Urothelium cell line (cell line): ENCODE results near the gene LGALS3.
A peak's percentile ranks its signal among the peaks of the same experiment; 100 is the strongest.

Experiments
- DNase-seq: peaks from one replicate; pipeline ENCODE4 v3.0.0; 2011; ENCODE audit warnings: low spot score, mixed read lengths
- FAIRE-seq: peaks from 2 replicates; lab custom pipeline; 2011; peaks lifted over from hg19 to GRCh38; lab: Jason Lieb, UNC

LGALS3 gene

DNA sequence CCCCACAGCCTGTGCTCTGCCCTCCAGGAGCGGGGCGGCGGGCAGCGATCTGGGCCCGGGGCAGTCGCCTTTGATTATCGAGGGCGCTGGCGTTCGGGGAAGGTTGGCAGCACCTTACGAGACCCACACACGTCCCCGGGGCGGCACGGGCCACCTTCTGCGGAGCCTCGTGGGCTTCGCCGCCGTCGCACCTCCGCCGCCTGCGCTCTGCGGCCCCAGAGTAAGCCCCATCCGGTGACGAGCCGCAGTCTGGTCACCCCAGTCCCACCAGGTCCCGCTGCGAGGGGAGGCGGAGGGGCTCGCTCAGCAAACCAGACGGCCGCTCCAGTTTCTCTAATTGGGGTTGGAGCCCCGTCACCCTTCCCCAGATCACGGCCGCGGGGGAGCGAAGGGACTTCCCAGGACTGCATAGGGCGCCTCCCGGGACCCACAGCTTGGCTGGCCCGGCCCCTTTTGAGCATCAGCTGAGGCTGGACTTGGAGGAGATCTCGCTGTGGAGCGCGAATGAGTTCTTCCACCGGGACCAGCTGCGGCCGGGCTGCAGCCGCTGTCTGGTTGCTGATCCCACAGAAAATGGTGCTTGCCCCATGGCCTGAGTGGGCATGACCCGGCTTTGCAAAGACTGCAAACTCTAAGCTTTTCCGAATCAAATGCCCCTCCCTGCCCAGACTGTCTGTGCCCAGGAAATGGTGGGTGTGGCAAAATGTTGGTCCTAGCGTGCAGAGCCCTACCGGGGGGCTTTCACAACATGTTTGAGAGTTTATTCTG is 560 bp downstream of the LGALS3 start:
- DNase-seq: peak; percentile 84
- FAIRE-seq: peak; percentile 13

DNA sequence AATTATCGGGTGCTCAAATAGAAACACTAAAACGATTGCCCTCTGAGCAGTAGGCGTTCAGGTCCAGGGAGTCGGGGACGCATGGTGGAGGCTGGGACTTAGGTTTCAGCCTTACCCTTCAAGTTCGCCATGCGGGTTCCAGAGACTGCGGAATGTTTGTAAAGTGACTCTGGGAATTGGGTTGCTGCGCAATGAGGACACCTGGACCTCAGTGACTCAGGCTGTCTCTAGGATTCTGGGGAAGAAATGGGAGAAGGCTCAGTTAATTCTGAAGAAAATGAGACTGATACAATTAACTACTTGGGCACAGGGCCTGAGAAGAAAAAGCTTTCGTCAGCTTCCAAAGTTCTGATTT is 1.1 kb downstream of the LGALS3 start:
- no peak for FAIRE-seq
- DNase-seq: no peak

DNA sequence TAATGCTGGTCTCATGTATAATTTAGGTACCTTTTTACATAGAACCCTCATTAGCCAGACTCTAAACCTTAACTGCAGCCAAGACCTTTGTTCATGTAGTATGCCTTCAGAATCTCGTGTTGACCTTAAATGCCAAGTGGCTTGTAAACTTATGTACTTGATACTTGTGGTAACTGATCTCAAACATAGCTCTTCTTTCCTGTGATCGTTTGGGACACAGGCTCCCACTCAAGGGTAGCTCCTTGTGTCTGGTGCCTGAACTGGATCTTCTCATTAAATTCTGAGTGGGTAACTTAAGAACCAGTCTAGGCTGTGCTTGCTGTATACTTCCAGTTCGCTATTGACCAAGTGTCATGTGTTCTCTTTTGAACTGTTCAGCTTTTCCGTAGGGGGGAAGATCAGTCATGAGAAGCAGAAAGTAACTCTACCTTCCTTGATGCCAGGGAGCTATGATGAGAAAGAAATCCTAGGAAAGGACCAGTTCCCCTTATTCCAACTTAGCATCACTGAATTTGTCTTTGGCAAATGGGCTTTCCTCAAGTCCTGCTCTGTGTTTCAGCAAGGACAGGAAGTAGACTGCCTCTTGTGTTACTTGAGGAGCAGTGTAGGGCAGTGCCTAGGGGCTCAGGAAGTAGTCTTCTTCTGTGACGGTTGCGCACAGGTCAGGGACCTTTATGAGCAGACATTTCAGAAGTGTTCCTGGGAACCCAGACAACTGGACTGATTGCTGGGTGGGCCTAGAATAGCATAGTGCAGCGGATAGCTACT is 2.5 kb downstream of the LGALS3 start:
- peak; percentile 67 for FAIRE-seq

DNA sequence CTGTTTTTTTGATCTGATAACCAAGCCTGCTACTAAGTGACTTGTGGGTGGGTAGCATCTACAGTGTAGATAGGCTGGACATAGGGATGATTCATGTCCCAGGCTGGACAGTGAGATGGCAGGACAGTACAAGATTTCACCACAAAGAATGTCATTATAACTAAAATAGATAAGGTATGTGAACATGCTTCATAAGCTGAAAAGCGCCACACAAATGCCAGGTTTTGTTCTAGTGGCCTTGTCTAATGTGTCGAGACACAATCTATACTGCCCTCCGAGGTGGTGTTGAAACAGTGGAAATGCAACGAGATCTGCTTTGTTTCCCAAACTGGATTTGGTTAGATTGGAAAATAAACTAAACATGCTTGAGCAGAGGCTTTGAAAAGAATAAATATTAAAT is 4.4 kb downstream of the LGALS3 start:
- DNase-seq (no peak), FAIRE-seq (peak; percentile 62)

More for the DNA sequence above, 2.5 kb downstream of the LGALS3 start:
- no peak for DNase-seq

DNA sequence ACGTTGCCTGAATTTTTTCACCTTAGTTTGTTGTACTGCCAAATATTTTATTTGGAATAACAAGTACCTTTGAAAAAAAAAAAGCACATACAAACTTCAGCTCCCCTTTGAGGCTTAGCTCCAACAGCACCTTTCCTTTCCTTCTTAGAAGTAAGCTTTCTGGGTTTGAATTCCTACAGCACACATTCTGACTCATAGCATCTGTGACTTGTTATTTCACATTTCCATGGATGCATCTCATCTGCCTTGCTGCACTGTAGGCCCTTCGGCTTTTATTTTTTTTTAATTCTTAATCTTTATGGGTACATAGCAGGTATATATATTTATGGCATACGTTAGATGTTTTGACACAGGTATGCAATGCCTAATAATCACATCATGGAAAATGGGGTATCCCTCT is 7.2 kb downstream of the LGALS3 start:
- DNase-seq: no peak
- FAIRE-seq: no peak

DNA sequence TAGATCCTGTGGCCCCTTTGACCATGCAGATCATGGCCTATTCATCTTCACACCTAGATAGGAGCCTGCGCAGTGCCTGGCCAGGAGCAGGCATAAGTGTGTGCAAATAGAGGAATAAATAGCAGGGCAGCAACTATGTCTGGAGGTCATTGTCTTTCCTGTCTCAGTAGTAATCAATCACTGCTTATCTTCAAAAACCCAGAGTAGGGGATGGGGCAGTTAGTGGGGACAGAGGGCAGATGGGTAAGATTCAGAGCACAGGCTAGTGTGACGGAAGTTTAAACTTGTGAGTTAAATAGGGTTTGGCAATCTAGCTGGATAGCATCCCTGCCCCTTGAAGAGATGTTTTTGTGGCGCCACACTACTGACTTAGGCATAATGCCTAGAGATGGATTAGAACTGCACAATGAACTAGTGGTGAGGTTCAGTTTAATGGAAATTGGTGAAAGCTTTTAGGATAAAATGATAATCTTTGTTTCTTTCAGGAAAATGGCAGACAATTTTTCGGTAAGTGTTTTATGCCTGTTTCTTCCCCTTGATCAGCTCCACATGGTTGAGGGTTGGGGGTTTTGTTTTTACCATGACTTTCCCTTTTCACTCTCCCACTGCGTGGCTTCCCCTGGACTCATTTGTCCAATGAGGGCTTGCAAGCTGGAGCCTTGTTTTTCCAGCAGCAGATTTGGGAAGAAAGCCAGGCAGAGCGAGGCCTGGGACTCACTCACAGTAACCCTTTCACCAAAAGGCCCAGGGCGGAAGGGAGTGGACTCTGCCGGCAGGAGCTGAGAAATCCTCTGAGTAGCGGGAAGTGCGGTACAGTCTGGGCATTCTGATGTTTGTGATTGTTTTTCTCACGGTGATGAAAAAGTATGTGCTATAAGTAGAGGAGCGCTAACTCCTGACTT is 8.1 kb downstream of the LGALS3 start:
- FAIRE-seq: no peak
- no peak for DNase-seq

DNA sequence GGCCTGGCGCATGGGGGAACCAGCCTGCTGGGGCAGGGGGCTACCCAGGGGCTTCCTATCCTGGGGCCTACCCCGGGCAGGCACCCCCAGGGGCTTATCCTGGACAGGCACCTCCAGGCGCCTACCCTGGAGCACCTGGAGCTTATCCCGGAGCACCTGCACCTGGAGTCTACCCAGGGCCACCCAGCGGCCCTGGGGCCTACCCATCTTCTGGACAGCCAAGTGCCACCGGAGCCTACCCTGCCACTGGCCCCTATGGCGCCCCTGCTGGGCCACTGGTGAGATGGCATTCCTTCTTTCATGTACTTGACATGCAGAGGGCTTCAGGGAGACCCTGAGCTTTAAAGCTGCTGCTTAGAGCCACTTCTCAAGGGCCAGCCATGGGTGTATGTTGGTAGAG is 9.0 kb downstream of the LGALS3 start:
- no peak for FAIRE-seq
- DNase-seq: no peak

DNA sequence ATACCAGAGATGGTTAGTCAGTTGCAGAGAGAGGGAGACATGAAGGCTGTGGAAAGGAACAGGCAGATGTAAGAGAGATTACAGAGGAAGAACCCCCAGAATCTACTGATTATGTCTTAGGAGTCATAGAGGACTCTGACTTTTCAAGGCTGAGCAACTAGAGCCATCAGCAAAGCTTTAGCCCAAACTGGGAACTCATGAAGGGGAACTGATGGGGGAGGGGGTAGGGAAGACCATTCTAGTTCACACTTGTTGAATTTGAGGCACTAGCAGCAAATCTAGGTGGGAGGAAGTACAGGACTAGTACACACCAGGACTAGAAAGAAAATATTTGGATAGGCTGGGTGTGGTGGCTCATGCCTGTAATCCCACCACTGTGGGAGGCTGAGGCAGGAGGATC is 10.1 kb downstream of the LGALS3 start:
- DNase-seq: no peak
- FAIRE-seq: peak; percentile 79

DNA sequence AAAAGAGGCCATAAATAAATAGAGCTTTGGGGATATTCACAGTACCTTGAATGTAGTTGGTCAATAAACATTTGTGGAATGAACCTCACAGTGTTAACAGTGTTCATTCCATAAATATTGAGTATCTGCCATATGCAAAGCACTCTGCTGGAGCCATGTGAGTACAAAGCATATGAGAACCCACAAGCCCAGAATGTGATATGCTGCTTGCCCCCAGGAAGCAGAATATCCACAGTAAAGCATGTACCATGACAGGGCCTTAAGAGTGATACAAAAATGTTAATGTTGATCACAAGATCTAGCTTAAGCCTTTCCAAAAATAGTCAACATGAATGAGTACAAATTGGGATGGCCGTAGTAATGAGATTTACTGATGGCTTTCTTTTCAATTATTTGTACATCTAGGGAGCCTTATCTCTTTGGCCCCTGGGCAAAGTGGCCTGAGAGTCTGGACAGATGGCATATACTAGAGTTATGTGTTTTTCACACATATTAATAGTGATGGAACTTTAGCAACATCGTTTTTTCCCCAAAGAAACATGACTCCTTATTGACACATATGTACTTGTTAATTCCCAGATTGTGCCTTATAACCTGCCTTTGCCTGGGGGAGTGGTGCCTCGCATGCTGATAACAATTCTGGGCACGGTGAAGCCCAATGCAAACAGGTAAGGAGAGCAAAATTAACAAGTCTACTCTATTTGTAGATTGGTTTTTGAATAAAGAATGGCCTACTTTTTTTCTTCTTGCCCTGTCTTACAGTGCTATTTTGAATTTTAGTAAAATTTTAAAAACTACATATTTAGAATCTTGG is 10.9 kb downstream of the LGALS3 start:
- DNase-seq: no peak
- peak; percentile 9 for FAIRE-seq

DNA sequence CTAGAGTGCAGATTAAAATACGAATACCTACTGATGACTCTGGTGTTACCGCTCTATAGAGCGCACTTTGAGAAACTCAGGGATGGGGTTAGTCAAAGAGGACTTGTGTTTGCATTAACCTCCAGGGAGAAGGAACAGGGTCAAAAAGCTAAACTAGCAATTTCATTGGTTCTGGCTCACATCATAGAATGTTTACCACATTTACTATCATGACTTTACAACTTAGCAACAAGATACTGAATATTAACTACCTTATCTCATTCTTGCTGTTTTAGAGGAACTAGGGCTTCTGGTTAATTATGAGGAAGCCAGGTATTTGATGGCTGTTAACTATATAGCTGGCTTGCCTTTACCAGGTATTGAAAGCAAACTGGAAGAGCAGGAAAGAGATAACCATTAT is 12.8 kb downstream of the LGALS3 start:
- FAIRE-seq: no peak
- DNase-seq: no peak

DNA sequence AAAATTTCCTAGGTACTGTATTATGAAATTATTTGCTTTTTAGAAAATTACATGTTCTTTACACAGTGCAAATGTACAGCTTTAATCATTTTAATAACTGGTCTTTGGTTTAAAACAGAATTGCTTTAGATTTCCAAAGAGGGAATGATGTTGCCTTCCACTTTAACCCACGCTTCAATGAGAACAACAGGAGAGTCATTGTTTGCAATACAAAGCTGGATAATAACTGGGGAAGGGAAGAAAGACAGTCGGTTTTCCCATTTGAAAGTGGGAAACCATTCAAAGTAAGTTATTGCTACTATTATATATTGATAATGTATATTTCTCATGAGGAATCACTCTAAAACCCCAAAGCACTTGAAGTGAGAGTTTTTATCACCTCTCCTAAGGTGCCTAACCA is 13.4 kb downstream of the LGALS3 start:
- FAIRE-seq (no peak), DNase-seq (no peak)

DNA sequence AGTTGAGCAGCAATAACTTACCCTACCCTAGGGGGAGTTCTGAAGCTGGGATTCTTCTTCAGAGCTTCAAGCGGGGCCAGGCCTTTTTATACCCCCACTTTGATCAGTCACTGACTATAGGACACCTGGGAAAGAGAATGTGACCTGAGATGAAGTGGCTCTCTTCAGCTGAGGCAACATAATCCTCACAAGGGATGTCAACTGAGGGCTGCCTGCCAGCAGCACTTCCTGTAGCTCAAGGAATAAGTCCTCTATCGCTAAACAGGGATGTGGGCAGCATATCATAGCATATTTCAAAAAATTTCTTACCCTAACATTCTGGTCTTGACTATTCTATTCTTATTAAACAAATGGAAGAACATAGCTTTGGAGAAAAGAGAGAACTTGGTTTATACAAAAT is 17.4 kb downstream of the LGALS3 start:
- DNase-seq (no peak), FAIRE-seq (no peak)

DNA sequence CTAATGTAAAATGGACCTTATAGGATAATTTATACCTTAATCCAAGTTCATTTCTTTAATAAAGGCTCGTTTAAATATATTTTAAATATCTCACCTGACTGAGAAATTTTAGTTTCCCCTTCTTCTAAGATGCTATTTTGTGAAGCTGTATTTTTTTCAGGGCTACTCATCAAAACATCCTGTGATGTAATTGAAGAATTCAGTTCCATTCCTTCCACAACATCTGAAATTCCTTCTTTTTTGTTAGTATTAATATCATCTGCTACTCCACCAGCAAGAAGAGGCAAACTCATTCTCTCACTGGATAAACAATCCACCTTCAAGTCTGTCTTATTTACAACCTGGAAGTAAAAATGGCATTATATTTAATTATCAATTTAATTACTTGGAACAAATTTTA is 22.5 kb downstream of the LGALS3 start:
- no peak for FAIRE-seq

DNA sequence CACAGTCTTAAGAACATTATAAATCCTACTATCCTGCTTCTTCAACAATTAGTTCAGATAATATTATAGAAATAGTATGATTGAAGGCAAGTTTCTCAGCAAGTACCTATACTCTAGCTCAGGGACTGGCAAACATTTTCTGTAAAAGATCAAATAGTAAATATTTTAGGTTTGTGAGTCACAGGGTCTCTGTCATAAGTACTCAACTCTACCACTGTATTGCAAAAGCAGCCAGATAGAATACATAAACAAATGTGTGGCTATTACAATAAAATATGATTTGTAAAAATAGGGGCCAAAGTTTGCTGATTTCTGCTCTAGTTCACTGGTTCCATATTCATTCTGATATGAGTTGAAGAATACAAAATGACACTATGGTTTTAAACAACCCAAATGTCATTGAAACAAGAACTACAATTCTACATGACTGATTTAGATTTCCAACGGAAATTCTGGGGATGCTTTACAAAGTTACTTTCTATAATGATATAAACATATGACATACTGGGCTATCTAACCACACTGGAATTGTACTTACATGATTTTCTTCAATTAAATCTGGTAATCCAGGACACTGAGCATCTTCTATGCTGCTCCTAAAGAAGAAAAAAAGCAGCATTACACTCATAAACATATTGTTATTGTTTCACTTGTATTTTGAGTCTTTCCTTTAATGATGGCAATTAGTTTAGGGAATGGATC is 23.2 kb downstream of the LGALS3 start:
- FAIRE-seq (no peak), DNase-seq (no peak)

More for the DNA sequence above, 22.5 kb downstream of the LGALS3 start:
- no peak for DNase-seq

DNA sequence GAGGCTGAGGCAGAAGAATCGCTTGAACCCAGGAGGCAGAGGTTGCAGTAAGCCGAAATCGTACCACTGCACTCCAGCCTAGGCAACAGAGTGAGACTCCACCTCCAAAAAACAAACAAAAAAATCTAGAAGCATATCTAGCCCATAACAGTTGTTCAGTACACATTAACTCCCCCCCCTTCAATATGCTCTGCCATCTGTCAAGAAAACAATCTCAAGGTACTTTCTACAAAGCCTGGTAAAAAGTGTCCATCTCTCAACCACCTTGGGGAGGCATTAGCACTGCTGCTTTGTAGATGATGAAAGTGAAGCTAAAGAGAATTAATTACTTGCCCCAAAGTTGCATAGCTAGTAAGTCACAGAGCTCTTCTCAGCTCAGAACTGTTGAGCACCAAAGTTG is 24.9 kb downstream of the LGALS3 start:
- FAIRE-seq: no peak

DNA sequence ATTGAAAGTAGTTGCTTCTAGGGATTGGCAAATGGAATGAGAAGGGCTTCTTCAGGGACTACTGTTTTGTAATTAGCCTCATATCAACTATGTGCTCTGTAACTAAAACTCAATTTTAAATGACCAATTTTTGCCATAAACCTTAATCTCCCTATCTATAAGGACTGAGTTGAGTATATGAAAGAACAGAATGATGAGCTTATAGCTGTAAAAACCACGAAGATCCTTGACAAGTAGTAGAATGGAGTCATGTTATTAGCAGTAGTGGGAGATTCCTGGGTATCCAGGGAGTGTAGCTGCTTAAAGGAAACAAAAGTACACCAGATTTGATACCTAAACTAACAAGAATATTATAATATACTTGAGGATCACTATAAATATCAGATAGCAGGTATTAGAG is 28.0 kb downstream of the LGALS3 start:
- FAIRE-seq: peak; percentile 13
- DNase-seq: no peak

More for the DNA sequence above, 24.9 kb downstream of the LGALS3 start:
- no peak for DNase-seq

DNA sequence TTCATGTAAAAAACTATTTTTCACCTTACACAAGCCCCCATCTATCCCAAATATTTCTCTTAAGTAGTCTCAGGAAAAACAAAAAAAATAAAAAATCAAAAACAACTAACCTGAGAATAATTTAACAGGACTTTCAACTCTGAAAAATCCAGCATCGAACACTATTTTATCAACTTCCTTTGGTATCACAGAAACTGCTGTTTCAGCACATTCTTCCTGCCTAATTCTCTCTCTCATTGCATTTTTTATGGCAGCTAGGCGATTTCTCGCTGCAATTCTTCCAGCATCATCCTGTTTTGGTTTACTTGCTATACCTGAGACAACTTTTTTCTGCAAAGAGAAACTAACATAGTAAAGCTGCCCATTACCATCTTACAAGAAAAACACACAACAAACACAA is 29.4 kb downstream of the LGALS3 start:
- FAIRE-seq (no peak), DNase-seq (no peak)

DNA sequence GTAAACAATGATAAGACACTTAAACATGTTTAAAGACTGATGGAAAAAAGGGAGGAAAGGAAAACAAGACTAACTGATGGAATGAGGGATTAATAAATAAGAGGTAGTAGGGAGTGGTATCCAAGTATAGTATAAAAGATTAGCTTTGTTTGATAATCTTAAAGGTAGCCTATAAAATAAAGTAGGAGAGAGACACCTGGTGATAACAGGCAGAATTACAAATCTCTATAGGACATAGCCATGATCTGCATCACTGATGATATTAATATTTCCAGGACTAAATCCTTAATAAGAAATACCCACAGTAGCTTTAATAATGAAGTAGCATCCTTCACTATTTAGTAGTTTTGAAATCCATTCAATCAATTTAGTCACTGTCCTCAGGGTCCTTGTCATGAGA is 31.9 kb downstream of the LGALS3 start:
- no peak for FAIRE-seq

DNA sequence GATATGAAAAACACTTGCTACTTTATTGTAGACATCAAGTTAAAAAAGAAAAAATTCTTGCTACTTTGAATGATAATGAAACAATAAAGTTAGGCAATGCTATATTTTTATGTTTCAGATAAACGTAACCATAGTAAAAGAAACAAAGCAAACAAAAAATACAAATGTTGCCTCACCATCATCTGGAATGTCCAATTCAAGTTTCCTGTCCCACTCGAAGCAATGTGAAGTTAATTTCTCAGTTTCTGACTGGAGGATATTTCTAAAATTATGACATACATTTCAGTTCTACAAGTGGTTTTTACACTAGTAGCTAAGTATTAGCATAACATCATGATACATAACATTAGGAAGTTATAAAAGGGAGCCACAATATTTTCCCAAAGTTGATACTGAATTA is 41.5 kb downstream of the LGALS3 start:
- DNase-seq (no peak), FAIRE-seq (no peak)

More for the DNA sequence above, 31.9 kb downstream of the LGALS3 start:
- peak; percentile 15 for DNase-seq

DNA sequence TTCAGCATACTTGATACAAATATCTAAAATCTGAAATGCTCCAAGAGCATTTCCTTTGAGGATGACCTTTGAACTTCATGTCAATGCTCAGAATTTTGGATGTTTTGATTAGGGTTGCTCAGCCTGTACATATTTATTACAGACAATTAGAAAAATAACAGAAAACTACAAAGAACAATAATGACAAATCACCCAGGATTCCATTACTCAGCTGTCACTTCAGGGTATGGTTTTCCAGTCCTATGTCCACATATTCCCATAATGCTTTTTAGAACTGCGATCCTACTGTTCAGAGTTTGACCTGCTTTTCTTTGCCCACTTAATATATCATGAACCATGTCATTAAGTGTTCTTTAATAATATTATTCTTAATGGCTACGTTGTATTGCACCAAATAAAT is 51.0 kb downstream of the LGALS3 start:
- FAIRE-seq: no peak
- DNase-seq: no peak
